Right renal pelvis (tissue), 4 donors: ENCODE measurements around the gene FHIT. TPM values are rescaled to one million over a fixed set of nuclear protein-coding genes. Genes with fewer than 3 reads are reported as not detected.
A peak's percentile ranks its signal among the peaks of the same experiment; 100 is the strongest.
"Not testable (repeated sequence)": the region's sequence is repeated elsewhere in the genome, so short reads cannot be mapped to it uniquely, and the experiment has no call there.

Experiments
- DNase-seq, 4 donors: peaks; one replicate each; pipeline ENCODE4 v3.0.0-alpha.2; 2013; ENCODE audit warnings: low read depth in 4 of 4, low spot score in 3 of 4, missing footprints in 1 of 4
- polyA plus RNA-seq, 4 donors: library from polyadenylated mRNA; unstranded; fragments of 120-200 nt; gene quantifications; one replicate each; pipeline ENCODE4 v1.2.1, GENCODE V29; 2013; ENCODE audit not compliant: insufficient read length in 4 of 4

FHIT gene
- polyA plus RNA-seq, 4 donors: 24.5 to 27.4 (median 26.6) TPM

GRCh38 chr3:61066800-61067199 lies 184.5 kb downstream of the FHIT start:
- no peak for DNase-seq

- not testable (repeated sequence) for DNase-seq
Observed at GRCh38 chr3:61066222-61066621, 185.0 kb downstream of the FHIT start.

DNA sequence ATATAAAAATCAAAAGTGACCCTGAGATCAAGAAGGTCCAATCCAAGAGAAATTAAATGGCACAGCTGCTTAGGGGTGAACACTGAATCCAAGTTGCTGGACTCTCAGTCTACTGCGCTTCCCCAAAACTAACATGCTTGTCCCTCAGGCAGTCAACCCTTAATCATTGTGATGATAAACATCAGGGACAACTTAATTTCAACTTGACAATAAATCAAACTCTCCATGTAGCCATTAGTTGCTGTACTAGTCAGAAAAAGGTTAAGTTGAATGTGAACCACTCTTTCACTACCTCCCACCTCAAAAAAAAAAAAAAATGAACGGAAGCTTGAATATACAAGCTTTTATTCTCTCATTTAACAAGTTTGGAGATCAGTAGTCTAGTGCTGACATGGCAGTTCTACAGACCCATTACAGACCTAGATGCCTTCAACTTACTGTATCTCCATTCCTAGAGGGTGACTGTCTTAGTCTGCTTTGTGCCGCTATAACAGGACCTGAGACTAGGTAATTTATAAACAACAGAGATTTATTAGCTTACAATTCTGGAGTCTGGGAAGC lies 185.7 kb downstream of the FHIT start:
- DNase-seq: no peak

- no peak for DNase-seq
Observed at GRCh38 chr3:61061092-61061723, 190.0 kb downstream of the FHIT start.

DNA sequence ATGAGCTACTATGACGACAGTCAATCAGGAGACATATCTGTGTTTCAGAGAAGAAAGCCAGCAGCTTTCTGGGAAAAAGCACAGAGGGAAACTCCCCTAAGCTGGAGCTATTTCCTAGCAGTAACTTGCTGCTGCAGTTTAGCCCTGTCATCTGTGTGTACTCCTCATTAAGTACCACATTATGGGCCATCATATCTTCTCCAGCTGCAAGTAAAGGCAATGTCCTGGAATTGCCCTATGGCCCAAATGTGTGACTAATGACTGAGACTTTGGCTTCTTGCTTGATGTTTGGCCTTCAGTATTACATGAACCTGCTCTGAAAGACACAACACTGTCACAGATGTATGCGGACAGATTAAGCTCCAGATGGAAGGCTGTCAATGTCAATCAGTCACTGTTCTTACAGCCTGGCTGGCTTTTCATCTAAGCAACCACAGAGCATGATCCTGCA lies 190.8 kb downstream of the FHIT start:
- DNase-seq: no peak

DNA sequence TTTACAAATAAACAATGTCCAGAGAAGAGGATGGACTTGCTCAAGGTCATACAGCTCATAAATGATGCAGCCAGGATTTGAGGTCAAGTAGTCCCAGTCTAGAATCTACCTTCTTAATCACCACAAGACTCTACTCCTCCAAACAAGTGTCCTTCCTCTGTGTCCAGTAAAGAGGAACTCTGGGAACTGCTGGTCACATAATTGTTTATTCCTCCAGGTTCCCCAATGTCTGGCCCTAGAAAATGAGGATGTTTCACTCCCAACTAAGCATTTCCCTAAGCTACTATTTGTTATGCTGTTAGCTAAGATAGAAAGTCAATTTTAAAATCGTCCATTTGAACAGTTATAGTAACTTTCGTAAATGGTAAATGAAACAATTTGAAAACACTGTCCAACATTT lies 192.4 kb downstream of the FHIT start:
- no peak for DNase-seq

- peak in 3 of 4 donors; percentile 23 to 55 (median 45) for DNase-seq
Observed at GRCh38 chr3:61057464-61057863, 193.8 kb downstream of the FHIT start.

DNA sequence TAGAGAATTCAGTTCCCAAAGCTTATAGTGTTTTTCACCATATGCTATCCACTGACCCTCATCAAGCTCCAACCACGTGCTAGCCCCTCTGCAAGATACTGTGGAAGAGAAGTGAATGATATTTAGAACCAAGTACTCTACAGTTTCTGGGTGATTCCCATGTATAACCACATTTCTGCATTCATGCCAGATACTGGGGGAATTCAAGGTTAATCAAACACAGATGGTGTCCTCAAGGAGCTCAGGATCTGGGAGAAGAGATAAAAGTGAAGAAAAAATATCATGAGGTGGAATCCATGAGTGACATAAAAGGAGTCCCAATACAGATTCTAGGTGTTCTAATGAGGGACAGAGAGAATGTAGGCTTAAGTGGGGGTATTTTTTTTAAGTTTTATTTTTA lies 195.8 kb downstream of the FHIT start:
- no peak for DNase-seq

GRCh38 chr3:61053781-61054496 lies 197.3 kb downstream of the FHIT start:
- DNase-seq: no peak

DNA sequence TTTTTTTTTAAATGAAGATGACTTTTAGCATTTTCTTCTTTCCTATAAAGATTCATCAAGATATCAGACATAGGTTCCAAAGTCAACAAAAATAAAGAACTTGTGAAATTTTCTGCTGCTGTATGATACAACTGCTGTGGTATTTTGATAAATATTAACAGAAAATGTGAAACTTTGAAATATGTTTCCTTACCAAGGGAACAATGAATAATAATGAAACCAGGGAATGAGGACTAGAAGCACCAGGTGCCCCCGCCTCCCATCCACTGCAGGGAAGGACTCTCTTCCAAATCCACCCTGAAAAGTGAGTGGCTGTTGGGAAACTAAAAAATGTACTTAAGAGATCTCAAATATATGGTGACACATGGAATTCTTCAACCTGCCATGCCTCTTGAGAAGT lies 198.4 kb downstream of the FHIT start:
- DNase-seq: no peak

DNA sequence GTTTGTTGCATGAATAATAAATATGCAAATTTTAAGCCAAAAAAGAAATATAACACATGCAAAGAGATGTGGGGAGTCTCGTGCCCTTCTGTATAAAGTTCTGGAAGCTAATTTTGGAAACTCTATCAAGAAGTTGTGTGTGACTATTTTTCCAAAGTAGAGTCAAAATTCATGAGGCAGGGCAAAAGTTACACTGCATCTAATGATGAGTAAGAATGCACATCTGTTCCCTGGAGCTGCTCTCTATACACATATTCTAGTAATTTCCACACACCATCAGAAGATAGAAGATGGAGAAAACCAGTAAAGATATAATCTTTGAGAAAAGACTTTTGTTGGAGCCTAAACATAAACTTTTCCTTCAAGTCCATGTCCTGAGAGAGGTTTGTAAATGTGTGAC lies 199.6 kb downstream of the FHIT start:
- DNase-seq: no peak

- not testable (repeated sequence) for DNase-seq
Observed at GRCh38 chr3:61045169-61045568, 206.1 kb downstream of the FHIT start.

- DNase-seq: no peak
Observed at GRCh38 chr3:61043156-61043555, 208.1 kb downstream of the FHIT start.

DNA sequence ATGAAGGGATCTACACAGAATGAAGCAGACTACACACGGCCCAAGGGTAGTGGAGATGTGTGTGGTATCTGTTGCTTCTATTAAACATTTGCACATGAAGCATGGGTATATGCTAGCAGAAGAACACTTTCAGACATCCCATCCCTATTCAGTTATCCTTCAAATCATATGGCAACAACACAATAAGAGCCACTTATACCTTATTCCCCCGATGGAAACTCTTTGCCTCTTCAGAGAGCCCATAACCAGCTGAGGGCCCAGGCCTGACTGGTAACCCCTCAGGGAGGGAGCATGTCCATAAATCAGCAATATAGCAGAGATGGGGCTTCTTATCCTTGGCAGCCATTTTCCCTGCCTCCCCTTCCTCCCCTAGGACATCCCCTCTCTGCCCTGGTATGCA lies 210.6 kb downstream of the FHIT start:
- no peak for DNase-seq

GRCh38 chr3:61035573-61035972 lies 215.7 kb downstream of the FHIT start:
- no peak for DNase-seq

DNA sequence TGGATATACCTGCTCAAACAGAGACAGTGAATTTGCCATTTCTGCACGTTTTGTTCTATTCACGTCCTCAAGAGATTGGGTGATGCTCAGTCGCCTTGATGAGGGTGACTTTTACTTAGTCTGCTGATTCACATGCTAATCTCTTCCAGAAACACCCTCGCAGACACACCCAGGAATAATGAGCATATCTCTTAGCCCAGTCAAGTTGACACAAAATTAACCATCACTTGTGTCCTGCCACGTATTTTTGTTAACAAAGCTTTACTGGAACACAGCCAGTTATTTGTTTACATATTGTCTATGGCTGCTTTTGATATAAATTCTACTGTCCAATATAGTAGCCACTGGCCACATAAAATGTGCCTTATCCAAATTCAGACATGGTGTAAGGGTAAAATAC lies 218.3 kb downstream of the FHIT start:
- no peak for DNase-seq

GRCh38 chr3:61031503-61031902 lies 219.7 kb downstream of the FHIT start:
- no peak for DNase-seq

DNA sequence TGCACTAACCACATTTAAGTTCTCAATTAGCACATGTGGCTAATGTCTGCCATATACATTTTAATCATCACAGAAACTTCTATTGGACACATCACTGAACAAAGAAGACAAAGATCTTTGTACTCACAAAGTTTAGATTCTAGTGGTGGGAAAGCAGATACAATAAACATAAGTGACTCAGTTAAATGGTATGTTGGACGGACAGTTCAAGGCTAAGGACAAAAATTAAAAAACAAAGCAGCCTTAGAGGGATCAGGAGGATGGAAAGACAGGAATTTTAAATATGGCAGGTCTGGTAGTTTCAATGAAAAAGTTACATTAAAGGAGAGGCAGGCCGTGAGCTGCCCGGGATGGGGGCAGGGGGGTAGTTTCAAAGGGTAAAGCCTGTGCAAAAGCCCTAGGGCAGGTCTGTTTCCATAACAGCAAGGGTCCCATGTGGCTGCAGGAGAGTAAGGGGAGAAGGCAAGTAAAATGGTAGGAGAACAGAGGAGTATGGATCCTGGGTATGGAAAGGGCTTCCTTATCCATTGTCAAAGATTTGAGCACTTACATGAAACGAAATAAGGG lies 220.7 kb downstream of the FHIT start:
- no peak for DNase-seq

GRCh38 chr3:61029194-61029593 lies 222.1 kb downstream of the FHIT start:
- DNase-seq: no peak

- no peak for DNase-seq
Observed at GRCh38 chr3:61018807-61019206, 232.4 kb downstream of the FHIT start.

- DNase-seq: not testable (repeated sequence)
Observed at GRCh38 chr3:61017028-61017427, 234.2 kb downstream of the FHIT start.

DNA sequence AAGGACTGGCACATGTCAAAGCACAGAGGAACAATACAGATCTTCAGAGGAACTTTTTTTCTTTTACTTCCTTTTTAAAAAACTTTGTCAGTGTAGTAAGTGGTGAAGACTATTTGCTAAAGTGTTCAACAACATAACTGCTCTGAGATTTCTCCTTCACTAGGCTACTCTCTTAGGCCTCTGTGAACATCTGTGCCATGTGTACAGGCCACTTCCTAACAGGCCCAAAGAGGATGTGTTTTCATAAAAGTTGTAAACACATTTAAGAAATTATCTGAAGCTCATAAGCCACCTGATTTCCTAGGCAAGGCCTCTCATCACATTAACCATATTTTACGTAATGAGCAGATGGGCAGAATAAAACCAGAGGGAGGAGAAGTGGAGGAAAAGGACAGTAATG lies 235.4 kb downstream of the FHIT start:
- no peak for DNase-seq
